GM23338 (cell line): Measurements from ENCODE around the gene FNDC3B. TPM values are rescaled to one million over a fixed set of nuclear protein-coding genes. Genes with fewer than 3 reads are reported as not detected.
A peak's percentile ranks its signal among the peaks of the same experiment; 100 is the strongest.

ENCODE experiments used
- ATAC-seq: fragments of 200-7000 bp; cut with Tn5 transposase; 3 replicates; pipeline ENCODE4 v1.9.1; 2020
- DNase-seq: peaks from one replicate; pipeline ENCODE4 v3.0.0-alpha.2; 2015; ENCODE audit warnings: low spot score
- H2AFZ ChIP-seq: fragments of 200-600 bp; sonication (generic); 2 replicates; pipeline ENCODE4 v1.8.0; 2016; ENCODE audit warnings: antibody characterized with exemption, mild to moderate bottlenecking, moderate library complexity
- H3F3A ChIP-seq: fragments of 200-600 bp; sonication (generic); replicated peaks from 2 replicates; pipeline ENCODE4 v1.8.0; 2017; ENCODE audit warnings: antibody characterized with exemption, mixed run types, low read depth
- H3K27ac ChIP-seq: fragments of 200-600 bp; sonication (generic); 2 replicates; pipeline ENCODE4 v1.6.1; 2016; ENCODE audit warnings: low read depth
- H3K27me3 ChIP-seq: fragments of 200-600 bp; sonication (generic); 2 replicates; pipeline ENCODE4 v1.8.0; 2016; ENCODE audit warnings: mild to moderate bottlenecking, mixed run types, moderate library complexity; ENCODE audit not compliant: insufficient read depth
- H3K36me3 ChIP-seq: fragments of 200-600 bp; sonication (generic); 2 replicates; pipeline ENCODE4 v1.8.0; 2016; ENCODE audit warnings: mild to moderate bottlenecking; ENCODE audit not compliant: insufficient read depth
- H3K4me1 ChIP-seq: fragments of 200-600 bp; sonication (generic); 2 replicates; pipeline ENCODE4 v1.8.0; 2016; ENCODE audit warnings: mild to moderate bottlenecking, moderate library complexity; ENCODE audit not compliant: insufficient read depth
- H3K4me2 ChIP-seq: fragments of 200-600 bp; sonication (generic); 2 replicates; pipeline ENCODE4 v1.7.1; 2017; ENCODE audit warnings: mixed run types
- H3K4me3 ChIP-seq: fragments of 200-600 bp; sonication (generic); 2 replicates; pipeline ENCODE4 v1.6.1; 2016; ENCODE audit warnings: mixed run types
- H3K79me2 ChIP-seq: fragments of 200-600 bp; sonication (generic); replicated peaks from 2 replicates; pipeline ENCODE4 v1.8.0; 2017; ENCODE audit warnings: mild to moderate bottlenecking; ENCODE audit not compliant: insufficient read depth
- H3K9me2 ChIP-seq: fragments of 200-600 bp; sonication (generic); 2 replicates; pipeline ENCODE4 v1.8.0; 2017; ENCODE audit not compliant: insufficient read depth
- H4K20me1 ChIP-seq: fragments of 200-600 bp; sonication (generic); replicated peaks from 2 replicates; pipeline ENCODE4 v1.8.0; 2017; ENCODE audit warnings: mild to moderate bottlenecking; ENCODE audit not compliant: insufficient read depth
- H3K27ac Mint-ChIP-seq: 2 replicates; pipeline ENCODE4 v1.8.0; 2020; ENCODE audit warnings: inconsistent platforms, mild to moderate bottlenecking, moderate library complexity, mixed read lengths
- H3K27me3 Mint-ChIP-seq: 3 replicates; pipeline ENCODE4 v1.8.0; 2022; ENCODE audit warnings: low read depth, mild to moderate bottlenecking, moderate library complexity, mixed read lengths, inconsistent platforms; ENCODE audit not compliant: insufficient read depth, poor library complexity
- H3K36me3 Mint-ChIP-seq: 3 replicates; pipeline ENCODE4 v1.8.0; 2021; ENCODE audit warnings: low read depth, mild to moderate bottlenecking, inconsistent platforms, moderate library complexity, mixed read lengths
- H3K4me1 Mint-ChIP-seq: 3 replicates; pipeline ENCODE4 v1.8.0; 2020; ENCODE audit warnings: mild to moderate bottlenecking, inconsistent platforms, mixed read lengths
- H3K4me3 Mint-ChIP-seq: 3 replicates; pipeline ENCODE4 v1.8.0; 2021; ENCODE audit warnings: moderate library complexity, mild to moderate bottlenecking, inconsistent platforms, mixed read lengths
- H3K9me3 Mint-ChIP-seq: 3 replicates; pipeline ENCODE4 v1.8.0; 2020; ENCODE audit warnings: moderate library complexity, mild to moderate bottlenecking, inconsistent platforms, mixed read lengths
- CREB1 ChIP-seq: fragments of 250-450 bp; sonication (Bioruptor Pico); IDR thresholded peaks from 2 replicates; pipeline ENCODE4 v1.5.0; 2020; ENCODE audit warnings: low read depth, mild to moderate bottlenecking, moderate library complexity
- ETS1 ChIP-seq: IDR thresholded peaks from 2 replicates; pipeline ENCODE4 v1.6.1; 2016; ENCODE audit warnings: antibody characterized with exemption
- NANOG ChIP-seq: IDR thresholded peaks from 2 replicates; pipeline ENCODE4 v1.6.1; 2016; ENCODE audit warnings: antibody characterized with exemption, borderline replicate concordance
- POLR2AphosphoS5 ChIP-seq: IDR thresholded peaks from 2 replicates; pipeline ENCODE4 v1.6.1; 2016; ENCODE audit warnings: antibody characterized with exemption, low read depth
- REST ChIP-seq: IDR thresholded peaks from one replicate; pipeline ENCODE4 v1.6.1; 2018; ENCODE audit warnings: antibody characterized with exemption; ENCODE audit not compliant: unreplicated experiment
- ZNF462 ChIP-seq: fragments of 250-450 bp; sonication (Bioruptor Pico); IDR thresholded peaks from 2 replicates; pipeline ENCODE4 v1.5.0; 2020; ENCODE audit warnings: mild to moderate bottlenecking, moderate library complexity
- polyA plus RNA-seq: library from polyadenylated mRNA; unstranded; fragments of >200 nt; fragmentation: Nextera tagmentation; extraction: Ambion mirVana; gene quantifications from 2 replicates; pipeline ENCODE4 v1.2.1, GENCODE V29; 2016
- total RNA-seq: library from RNA; depleted of rRNA; stranded (reverse); fragments of >200 nt; shearing (Covaris generic); gene quantifications from 2 replicates; pipeline ENCODE4 v1.2.3, GENCODE V29; 2014

Gene FNDC3B
- total and polyA plus RNA-seq, 2 experiments from 2014 or later = 19.1 to 55.4 TPM

- H3K9me3 Mint-ChIP-seq = no peaks in the 10 kb centered on the region
- H3K36me3 ChIP-seq = peaks cover 22% of the 10 kb centered on the region
- TF ChIP-seq REST (no peak), ZNF462 (CRISPR knock-in tag) (no peak), CREB1 (CRISPR knock-in tag) (no peak), POLR2AphosphoS5 (no peak), ETS1 (no peak), NANOG (no peak)
These were observed 293.6 kb downstream of the FNDC3B start for GRCh38 chr3:172333042-172333377.

More at GRCh38 chr3:172333042-172333377, 293.6 kb downstream of the FNDC3B start:
- Histone ChIP-seq H3K9me2 (no peaks in the 10 kb centered on the region), H3K27me3 (no peaks in the 10 kb centered on the region), H3K27ac (no peak overlapping the region), H4K20me1 (no peaks in the 10 kb centered on the region), H2AFZ (no peak overlapping the region), H3K4me2 (no peak overlapping the region), H3K79me2 (no peaks in the 10 kb centered on the region), H3F3A (no peaks in the 10 kb centered on the region), H3K4me3 (no peak overlapping the region), H3K4me1 (no peaks in the 10 kb centered on the region)
- peaks cover 62% of the 10 kb centered on the region for H3K36me3 Mint-ChIP-seq
- 0 out of 2 replicates have a peak overlapping the region, but pooled peaks have one; percentile 67 for H3K27ac Mint-ChIP-seq
- no peaks in the 10 kb centered on the region; the same call in 2 of the 3 replicates for H3K4me1 Mint-ChIP-seq
- ATAC-seq = no peak
- peaks cover 1% of the 10 kb centered on the region for H3K27me3 Mint-ChIP-seq
- no peak for DNase-seq
- no peak overlapping the region for H3K4me3 Mint-ChIP-seq
